IPS-15b (cell line): ENCODE data around the gene STARD9.
"Not testable (repeated sequence)": the region's sequence is repeated elsewhere in the genome, so short reads cannot be mapped to it uniquely, and the experiment has no call there.

Experiments used
- H3K27me3 ChIP-seq: one replicate; pipeline ENCODE4 v1.6.1; 2013; ENCODE audit warnings: low read length; ENCODE audit not compliant: control insufficient read depth, insufficient read depth
- H3K36me3 ChIP-seq: one replicate; pipeline ENCODE4 v1.6.1; 2013; ENCODE audit warnings: low read length; ENCODE audit not compliant: control insufficient read depth, insufficient read depth
- H3K4me1 ChIP-seq: one replicate; pipeline ENCODE4 v1.6.1; 2013; ENCODE audit warnings: mild to moderate bottlenecking, low read length; ENCODE audit not compliant: control insufficient read depth, insufficient read depth
- H3K4me3 ChIP-seq: one replicate; pipeline ENCODE4 v1.5.1; 2013; ENCODE audit warnings: low read depth, low read length
- H3K9ac ChIP-seq: one replicate; pipeline ENCODE4 v1.6.1; 2013; ENCODE audit warnings: low read depth, mild to moderate bottlenecking, low read length
- H3K9me3 ChIP-seq: one replicate; pipeline ENCODE4 v1.6.1; 2013; ENCODE audit warnings: mild to moderate bottlenecking, low read length; ENCODE audit not compliant: control insufficient read depth, insufficient read depth

STARD9 gene

GRCh38 chr15:42593143-42593542 lies 17.7 kb downstream of the STARD9 start:
- Histone ChIP-seq H3K27me3 (no peaks in the 10 kb centered on the region), H3K36me3 (no peaks in the 10 kb centered on the region), H3K9me3 (no peaks in the 10 kb centered on the region), H3K9ac (no peak overlapping the region), H3K4me3 (no peak overlapping the region), H3K4me1 (peaks cover 4% of the 10 kb centered on the region)

- Histone ChIP-seq H3K9me3 (no peaks in the 10 kb centered on the region), H3K4me3 (no peak overlapping the region), H3K9ac (no peak overlapping the region), H3K4me1 (peaks cover 4% of the 10 kb centered on the region), H3K27me3 (no peaks in the 10 kb centered on the region), H3K36me3 (no peaks in the 10 kb centered on the region)
Observed at GRCh38 chr15:42594095-42594494, 18.7 kb downstream of the STARD9 start.

- Histone ChIP-seq H3K9ac (no peak overlapping the region), H3K4me1 (peaks cover 4% of the 10 kb centered on the region), H3K9me3 (no peaks in the 10 kb centered on the region), H3K36me3 (no peaks in the 10 kb centered on the region), H3K27me3 (no peaks in the 10 kb centered on the region), H3K4me3 (no peak overlapping the region)
Observed at GRCh38 chr15:42595626-42596240, 20.3 kb downstream of the STARD9 start.

GRCh38 chr15:42601316-42601715 lies 25.9 kb downstream of the STARD9 start:
- not testable (repeated sequence) for H3K9me3 ChIP-seq, H3K4me1 ChIP-seq, H3K4me3 ChIP-seq

GRCh38 chr15:42602501-42602900 lies 27.1 kb downstream of the STARD9 start:
- no peaks in the 10 kb centered on the region for H3K36me3 ChIP-seq
- H3K4me1 ChIP-seq: no peaks in the 10 kb centered on the region
- no peak overlapping the region for H3K9ac ChIP-seq
- no peak overlapping the region for H3K4me3 ChIP-seq
- H3K27me3 ChIP-seq: no peaks in the 10 kb centered on the region
- no peaks in the 10 kb centered on the region for H3K9me3 ChIP-seq

More at GRCh38 chr15:42601316-42601715, 25.9 kb downstream of the STARD9 start:
- not testable (repeated sequence) for H3K9ac ChIP-seq, H3K36me3 ChIP-seq, H3K27me3 ChIP-seq

- no peaks in the 10 kb centered on the region for H3K4me1 ChIP-seq
- H3K27me3 ChIP-seq: no peaks in the 10 kb centered on the region
- no peak overlapping the region for H3K9ac ChIP-seq
Observed at GRCh38 chr15:42603978-42604377, 28.6 kb downstream of the STARD9 start.

GRCh38 chr15:42604894-42605744 lies 29.7 kb downstream of the STARD9 start:
- Histone ChIP-seq H3K9me3 (no peaks in the 10 kb centered on the region), H3K4me3 (no peak overlapping the region), H3K36me3 (no peaks in the 10 kb centered on the region), H3K9ac (no peak overlapping the region), H3K27me3 (no peaks in the 10 kb centered on the region), H3K4me1 (no peaks in the 10 kb centered on the region)

More at GRCh38 chr15:42603978-42604377, 28.6 kb downstream of the STARD9 start:
- no peaks in the 10 kb centered on the region for H3K36me3 ChIP-seq
- no peak overlapping the region for H3K4me3 ChIP-seq
- H3K9me3 ChIP-seq: no peaks in the 10 kb centered on the region

GRCh38 chr15:42605796-42606195 lies 30.4 kb downstream of the STARD9 start:
- no peaks in the 10 kb centered on the region for H3K9me3 ChIP-seq
- no peaks in the 10 kb centered on the region for H3K36me3 ChIP-seq
- no peaks in the 10 kb centered on the region for H3K4me1 ChIP-seq
- H3K27me3 ChIP-seq: no peaks in the 10 kb centered on the region
- no peak overlapping the region for H3K9ac ChIP-seq
- no peak overlapping the region for H3K4me3 ChIP-seq

- Histone ChIP-seq H3K9ac (no peak overlapping the region), H3K36me3 (no peaks in the 10 kb centered on the region), H3K4me3 (no peak overlapping the region), H3K4me1 (no peaks in the 10 kb centered on the region), H3K9me3 (no peaks in the 10 kb centered on the region), H3K27me3 (no peaks in the 10 kb centered on the region)
Observed at GRCh38 chr15:42608110-42608531, 32.7 kb downstream of the STARD9 start.

- no peak overlapping the region for H3K4me3 ChIP-seq
- no peak overlapping the region for H3K9ac ChIP-seq
- no peaks in the 10 kb centered on the region for H3K4me1 ChIP-seq
- no peaks in the 10 kb centered on the region for H3K27me3 ChIP-seq
- H3K36me3 ChIP-seq: no peaks in the 10 kb centered on the region
- H3K9me3 ChIP-seq: no peaks in the 10 kb centered on the region
Observed at GRCh38 chr15:42608752-42609488, 33.5 kb downstream of the STARD9 start.

GRCh38 chr15:42611532-42611931 lies 36.1 kb downstream of the STARD9 start:
- Histone ChIP-seq H3K36me3 (no peaks in the 10 kb centered on the region), H3K4me3 (no peak overlapping the region), H3K9ac (no peak overlapping the region), H3K9me3 (no peaks in the 10 kb centered on the region), H3K4me1 (no peaks in the 10 kb centered on the region), H3K27me3 (no peaks in the 10 kb centered on the region)
